ENCODE measurements around the gene CHST8.
"Not testable (repeated sequence)": the region's sequence is repeated elsewhere in the genome, so short reads cannot be mapped to it uniquely, and the experiment has no call there.

CHST8 gene

DNA sequence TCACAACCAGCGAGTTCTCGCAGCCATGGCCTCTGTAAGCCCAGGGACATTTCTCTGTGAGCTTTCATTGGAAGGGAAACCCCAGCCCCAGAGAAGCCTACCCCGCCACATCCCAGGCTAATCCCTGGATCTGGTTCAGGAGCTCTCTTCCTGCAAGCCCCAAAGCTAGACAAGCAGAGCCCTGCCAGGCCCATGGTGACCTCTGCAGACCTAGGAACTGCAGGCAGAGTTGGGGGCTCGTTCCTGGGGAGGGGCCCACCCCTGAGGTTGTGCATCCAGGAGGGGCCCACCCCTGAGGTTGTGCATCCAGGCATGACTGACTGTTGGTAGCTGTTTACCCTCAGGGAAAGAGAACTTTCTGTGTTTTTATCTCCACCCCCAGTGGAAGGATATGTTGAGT is 196.7 kb downstream of the CHST8 start:
- DNase-seq, result no peak

DNA sequence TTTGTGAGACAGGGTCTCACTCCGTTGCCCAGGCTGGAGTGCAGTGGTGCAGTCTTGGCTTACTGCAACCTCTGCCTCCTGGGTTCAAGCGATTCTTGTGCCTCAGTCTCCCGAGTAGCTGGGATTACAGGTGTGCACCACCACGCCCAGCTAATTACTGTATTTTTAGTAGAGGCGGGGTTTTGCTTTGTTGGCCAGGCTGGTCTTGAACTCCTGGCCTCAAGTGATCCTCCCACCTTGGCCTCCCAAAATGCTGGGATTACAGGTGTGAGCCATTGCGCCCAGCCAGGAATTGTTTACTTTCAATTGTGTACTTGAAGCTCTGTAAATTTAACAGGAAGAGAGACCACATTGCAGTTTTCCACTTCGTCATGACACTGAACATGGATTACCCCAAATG is 197.3 kb downstream of the CHST8 start:
- DNase-seq, result not testable (repeated sequence)

DNA sequence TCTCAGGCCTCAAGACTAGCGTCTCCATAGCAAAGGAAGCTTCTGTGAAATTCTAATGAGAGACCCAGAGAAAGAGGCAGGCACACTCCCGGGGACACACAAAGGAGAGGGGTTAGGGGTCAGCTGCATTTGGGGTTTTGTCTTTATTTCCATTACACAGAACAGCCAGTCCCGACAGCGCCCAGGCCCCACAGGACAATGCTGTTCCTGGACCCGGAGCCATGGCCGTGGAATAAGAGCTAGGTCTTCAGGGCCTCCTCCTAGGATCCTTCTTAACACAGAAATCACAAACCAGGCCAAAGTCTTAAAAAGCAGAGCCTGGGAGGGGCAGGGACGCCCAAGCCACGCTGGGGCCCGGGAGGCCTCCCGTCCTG is 197.7 kb downstream of the CHST8 start:
- no peak for DNase-seq

DNA sequence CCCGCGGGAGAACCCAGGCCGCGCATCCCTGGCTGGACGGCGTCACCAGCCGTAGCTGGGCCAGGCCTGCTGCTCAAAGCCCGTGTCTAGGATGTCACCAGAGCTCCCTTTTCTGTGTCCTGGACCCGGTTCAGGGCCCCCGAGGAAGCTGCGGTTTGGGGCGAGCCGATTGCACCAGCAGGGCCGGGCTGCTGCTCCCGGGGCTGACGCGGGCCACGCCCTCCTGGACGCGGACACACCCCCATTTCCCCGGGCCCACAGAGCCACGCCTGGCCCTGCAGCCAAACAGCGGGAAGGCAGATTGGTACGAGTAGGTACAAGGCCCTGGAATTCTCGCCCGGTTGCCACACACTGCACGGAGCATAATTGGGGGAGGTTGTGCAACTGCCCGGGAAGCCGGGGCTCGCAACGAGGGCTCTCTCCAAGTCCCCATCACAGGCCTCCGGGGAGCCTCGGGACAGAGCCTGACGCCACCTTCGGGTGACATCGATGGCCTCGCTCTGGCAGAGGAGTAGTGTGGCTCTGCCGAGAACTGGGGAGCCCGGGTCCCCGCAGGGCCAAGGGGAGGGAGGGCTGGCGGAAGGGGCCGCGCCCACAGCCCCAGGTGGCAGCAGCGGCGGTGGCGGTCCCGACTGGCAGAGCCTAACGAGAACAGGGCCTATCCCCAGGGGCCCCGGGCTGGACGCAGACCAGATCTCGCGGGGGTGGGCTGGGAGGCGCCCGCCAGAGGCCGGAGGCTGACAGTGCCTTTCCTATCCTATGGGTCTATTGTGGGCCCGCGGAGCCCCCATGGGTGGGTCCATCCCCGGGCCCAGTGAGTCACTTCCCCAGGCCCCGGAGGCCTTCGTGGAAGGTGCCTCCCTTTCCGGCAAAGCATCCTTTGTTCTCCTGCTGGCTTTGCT is 198.4 kb downstream of the CHST8 start:
- DNase-seq, result no peak

DNA sequence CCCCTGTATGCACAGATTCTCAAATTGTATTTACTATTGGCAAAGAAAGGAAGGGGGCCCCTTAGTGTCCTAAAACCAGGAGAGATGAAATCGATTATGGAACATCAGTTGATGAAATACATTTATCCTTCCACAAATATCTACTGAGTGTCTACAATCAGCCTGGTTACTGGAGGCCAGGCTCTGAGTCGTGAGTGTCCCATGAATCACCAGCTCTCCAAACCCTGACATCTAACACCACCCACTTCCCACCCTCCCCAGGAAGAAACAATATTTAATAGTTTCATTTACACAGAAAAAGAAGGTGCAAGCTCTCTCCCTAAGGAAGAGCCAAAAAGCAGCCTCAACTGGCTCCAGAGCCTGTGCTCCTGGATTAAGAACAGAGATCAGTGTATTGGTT is 200.1 kb downstream of the CHST8 start:
- DNase-seq, result no peak

Measured in NCI-H187 (cell line).